ENCODE data around the gene NPY4R.
"Not testable (repeated sequence)": the region's sequence is repeated elsewhere in the genome, so short reads cannot be mapped to it uniquely, and the experiment has no call there.

Gene NPY4R, protein sequence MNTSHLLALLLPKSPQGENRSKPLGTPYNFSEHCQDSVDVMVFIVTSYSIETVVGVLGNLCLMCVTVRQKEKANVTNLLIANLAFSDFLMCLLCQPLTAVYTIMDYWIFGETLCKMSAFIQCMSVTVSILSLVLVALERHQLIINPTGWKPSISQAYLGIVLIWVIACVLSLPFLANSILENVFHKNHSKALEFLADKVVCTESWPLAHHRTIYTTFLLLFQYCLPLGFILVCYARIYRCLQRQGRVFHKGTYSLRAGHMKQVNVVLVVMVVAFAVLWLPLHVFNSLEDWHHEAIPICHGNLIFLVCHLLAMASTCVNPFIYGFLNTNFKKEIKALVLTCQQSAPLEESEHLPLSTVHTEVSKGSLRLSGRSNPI

DNA sequence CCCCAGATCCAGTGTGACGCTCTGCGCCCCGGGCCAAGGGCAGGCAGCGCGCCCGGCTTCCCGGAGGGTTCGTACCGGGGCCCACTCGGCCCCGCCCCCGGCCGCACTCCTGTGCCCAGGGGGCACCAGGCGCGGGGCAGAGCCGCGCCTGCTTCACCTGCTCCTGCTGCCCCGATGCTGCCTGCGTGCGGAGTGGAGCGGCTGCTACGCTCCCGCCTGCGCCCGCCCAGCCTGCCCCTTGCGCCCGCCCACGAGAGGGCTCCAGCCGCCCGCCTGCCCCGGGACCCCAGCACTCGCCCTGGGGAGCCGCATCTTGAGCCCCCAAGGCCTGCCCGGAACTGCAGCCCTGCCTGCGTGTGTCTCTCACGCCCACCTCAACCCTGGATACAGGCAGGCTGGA is at the start of gene NPY4R:
Gene NPY4R (minus strand): TSS at position 194 of the 400 bp plus-strand sequence. CDS start 3,323 bp downstream, outside the sequence.
- H3K4me1 Mint-ChIP-seq; H3K36me3 Mint-ChIP-seq; H3K4me3 Mint-ChIP-seq; H3K27ac Mint-ChIP-seq; DNase-seq (ENCODE audit: low spot score in 2 of 2); ATAC-seq (ENCODE audit: low read depth); H3K27me3 Mint-ChIP-seq; H3K9me3 Mint-ChIP-seq: not testable (repeated sequence)

DNA sequence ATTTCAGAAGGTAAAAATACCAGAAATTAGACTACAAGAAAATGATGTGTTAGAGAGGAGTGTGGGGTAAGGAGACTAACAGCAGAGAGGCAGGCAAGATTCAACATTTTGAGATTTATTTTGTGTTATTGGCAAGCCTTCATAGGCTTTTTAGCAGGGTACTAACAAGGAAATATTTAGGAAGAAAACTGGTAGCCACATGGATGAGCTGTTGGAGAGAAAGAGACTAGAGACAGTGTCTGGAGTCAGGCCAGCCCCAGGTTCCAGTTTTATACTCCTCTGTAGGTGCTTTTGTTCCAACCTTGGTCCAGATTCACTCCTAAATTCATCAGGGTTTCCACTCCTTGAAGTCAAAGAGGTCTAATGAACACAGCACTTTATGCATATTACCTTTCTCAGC is 49.6 kb upstream of the NPY4R start:
- Mint-ChIP-seq H3K27me3 (no peaks in the 10 kb centered on the region), H3K4me3 (no peak overlapping the region), H3K9me3 (no peaks in the 10 kb centered on the region), H3K4me1 (no peaks in the 10 kb centered on the region), H3K27ac (no peak overlapping the region), H3K36me3 (no peaks in the 10 kb centered on the region)
- no peak for ATAC-seq (ENCODE audit: low read depth)
- no peak for DNase-seq (ENCODE audit: low spot score in 2 of 2)

DNA sequence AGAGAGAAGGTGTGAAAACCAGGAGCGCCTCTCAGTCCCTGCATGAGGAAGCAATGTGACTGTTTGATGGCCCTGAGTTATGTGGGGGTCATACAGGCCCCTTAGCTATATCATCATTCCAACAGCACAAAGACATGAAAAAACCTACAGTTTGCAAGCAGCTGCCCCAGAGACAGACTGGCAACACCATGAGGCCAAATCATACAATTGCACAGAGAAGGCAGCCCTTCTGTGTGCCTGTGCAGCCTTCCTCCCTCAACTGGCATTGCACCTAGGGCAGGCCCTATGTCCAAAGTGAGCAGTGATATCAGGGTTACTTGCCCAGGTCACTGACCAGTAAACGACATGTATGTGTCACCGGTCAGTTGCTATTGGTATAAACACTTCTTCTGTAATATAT is 49.1 kb upstream of the NPY4R start:
- no peaks in the 10 kb centered on the region for H3K36me3 Mint-ChIP-seq
- no peaks in the 10 kb centered on the region for H3K27me3 Mint-ChIP-seq
- H3K4me1 Mint-ChIP-seq = no peaks in the 10 kb centered on the region
- no peaks in the 10 kb centered on the region for H3K9me3 Mint-ChIP-seq
- no peak for DNase-seq (ENCODE audit: low spot score in 2 of 2)
- no peak for ATAC-seq (ENCODE audit: low read depth)
- no peak overlapping the region for H3K27ac Mint-ChIP-seq
- H3K4me3 Mint-ChIP-seq = no peak overlapping the region

DNA sequence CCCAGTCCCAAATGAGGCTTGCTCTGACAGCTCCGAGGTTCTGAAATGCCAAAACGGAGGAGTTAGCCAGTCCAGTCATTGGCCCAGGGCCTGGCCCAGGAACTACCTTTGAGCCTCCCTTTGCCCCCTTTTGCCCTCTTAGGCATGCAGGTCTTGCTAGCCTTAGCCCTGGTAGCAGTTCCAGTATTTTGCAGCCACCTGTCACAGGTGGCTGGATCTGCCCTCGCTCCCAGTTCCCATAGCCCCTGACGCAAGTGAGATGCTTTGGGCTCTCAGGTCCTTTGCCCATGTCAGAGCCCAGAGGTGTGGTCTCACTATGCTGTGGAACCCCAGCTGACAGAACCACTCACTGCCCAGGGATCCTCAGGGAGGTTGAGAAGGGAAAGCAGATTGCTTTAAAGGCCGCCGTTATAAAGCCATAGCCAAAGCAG is 48.7 kb upstream of the NPY4R start:
- DNase-seq (ENCODE audit: low spot score in 2 of 2) (no peak), ATAC-seq (ENCODE audit: low read depth) (no peak)
- Mint-ChIP-seq H3K36me3 (no peaks in the 10 kb centered on the region), H3K9me3 (no peaks in the 10 kb centered on the region), H3K4me1 (no peaks in the 10 kb centered on the region), H3K27me3 (no peaks in the 10 kb centered on the region), H3K4me3 (no peak overlapping the region), H3K27ac (no peak overlapping the region)

DNA sequence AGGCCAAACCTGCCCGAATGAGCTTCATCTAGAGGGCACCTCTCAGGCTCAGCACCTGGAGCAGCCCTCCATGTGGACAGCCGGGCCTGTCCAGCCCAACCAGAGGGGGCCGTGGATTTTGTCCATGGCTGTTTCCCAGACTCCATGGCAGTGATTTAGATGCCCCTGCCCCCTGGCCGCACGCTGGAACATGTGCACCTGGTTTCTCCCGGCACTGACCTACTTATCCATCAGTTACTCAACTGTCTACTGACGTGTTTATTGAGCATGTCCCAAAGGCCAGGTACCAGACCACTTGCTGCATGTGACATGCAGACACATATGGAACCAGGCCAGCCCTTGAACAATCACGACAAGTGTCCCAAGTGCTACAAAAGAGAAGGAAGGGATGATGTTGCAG is 47.6 kb upstream of the NPY4R start:
- H3K27ac Mint-ChIP-seq; ATAC-seq (ENCODE audit: low read depth); H3K4me1 Mint-ChIP-seq: not testable (repeated sequence)

DNA sequence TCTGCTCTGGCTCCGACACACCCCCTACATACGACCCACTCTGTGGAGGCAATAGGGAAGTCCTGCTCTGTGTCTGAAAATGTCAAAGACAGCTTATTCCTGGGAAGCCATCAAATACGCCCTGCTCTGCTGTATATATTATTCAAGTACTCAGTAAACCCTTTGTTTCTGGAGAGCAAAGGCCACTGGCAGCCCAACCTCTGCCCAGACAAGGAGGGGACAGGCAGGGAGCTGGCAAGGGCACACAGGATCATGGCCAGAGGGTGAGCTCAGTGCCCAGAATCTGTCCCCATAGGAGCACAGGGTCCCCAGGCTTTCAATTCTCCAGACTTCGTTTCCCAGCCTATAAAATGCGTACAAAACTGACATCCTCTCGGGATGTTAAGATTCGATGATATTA is 47.0 kb upstream of the NPY4R start:
- H3K36me3 Mint-ChIP-seq; H3K4me1 Mint-ChIP-seq; H3K27me3 Mint-ChIP-seq; H3K4me3 Mint-ChIP-seq; ATAC-seq (ENCODE audit: low read depth); H3K27ac Mint-ChIP-seq; H3K9me3 Mint-ChIP-seq; DNase-seq (ENCODE audit: low spot score in 2 of 2): not testable (repeated sequence)

More for the DNA sequence above, 47.6 kb upstream of the NPY4R start:
- H3K27me3 Mint-ChIP-seq; DNase-seq (ENCODE audit: low spot score in 2 of 2); H3K9me3 Mint-ChIP-seq; H3K4me3 Mint-ChIP-seq; H3K36me3 Mint-ChIP-seq: not testable (repeated sequence)

DNA sequence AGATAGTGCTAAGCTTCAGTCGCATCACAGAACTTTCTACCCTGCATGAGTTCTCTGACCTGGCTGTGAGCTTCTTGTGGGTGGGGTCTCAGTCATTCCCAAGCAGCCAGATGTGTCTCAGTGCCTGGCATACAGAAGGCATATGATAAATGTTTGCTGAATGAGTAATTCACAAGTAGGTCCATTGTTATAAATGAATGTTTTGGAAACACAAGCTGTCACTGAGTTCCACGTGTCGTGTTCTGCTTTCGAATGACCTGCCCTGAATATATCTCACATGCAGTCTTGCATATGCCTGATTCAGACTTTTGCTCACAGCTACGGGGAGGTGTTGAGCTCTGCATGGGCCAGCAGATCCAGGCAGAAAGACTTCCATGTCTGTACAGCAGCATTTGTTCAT is 46.2 kb upstream of the NPY4R start:
- H3K27ac Mint-ChIP-seq; H3K27me3 Mint-ChIP-seq; ATAC-seq (ENCODE audit: low read depth); DNase-seq (ENCODE audit: low spot score in 2 of 2); H3K4me3 Mint-ChIP-seq; H3K4me1 Mint-ChIP-seq; H3K36me3 Mint-ChIP-seq; H3K9me3 Mint-ChIP-seq: not testable (repeated sequence)

DNA sequence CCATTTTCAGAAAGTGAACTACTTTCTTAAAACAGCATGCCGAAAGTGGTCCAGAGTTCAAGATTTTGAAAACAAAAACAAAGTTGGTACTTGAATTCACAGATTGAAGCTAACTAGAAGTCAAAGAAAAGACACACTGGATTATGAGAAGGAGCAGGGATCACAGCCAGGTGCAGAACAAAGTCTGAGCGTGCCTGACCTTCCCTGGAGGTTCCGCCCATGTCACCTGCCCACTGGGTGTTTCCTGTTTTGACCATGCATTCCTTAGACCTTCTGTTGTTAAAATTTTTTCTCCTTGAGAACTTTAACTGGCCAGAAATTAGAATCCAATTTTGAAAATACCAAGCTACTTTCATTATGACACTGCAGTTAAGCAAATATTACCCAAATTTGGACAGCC is 34.2 kb upstream of the NPY4R start:
- H3K9me3 Mint-ChIP-seq; H3K27me3 Mint-ChIP-seq; ATAC-seq (ENCODE audit: low read depth); H3K4me3 Mint-ChIP-seq; H3K4me1 Mint-ChIP-seq; H3K27ac Mint-ChIP-seq; H3K36me3 Mint-ChIP-seq; DNase-seq (ENCODE audit: low spot score in 2 of 2): not testable (repeated sequence)

DNA sequence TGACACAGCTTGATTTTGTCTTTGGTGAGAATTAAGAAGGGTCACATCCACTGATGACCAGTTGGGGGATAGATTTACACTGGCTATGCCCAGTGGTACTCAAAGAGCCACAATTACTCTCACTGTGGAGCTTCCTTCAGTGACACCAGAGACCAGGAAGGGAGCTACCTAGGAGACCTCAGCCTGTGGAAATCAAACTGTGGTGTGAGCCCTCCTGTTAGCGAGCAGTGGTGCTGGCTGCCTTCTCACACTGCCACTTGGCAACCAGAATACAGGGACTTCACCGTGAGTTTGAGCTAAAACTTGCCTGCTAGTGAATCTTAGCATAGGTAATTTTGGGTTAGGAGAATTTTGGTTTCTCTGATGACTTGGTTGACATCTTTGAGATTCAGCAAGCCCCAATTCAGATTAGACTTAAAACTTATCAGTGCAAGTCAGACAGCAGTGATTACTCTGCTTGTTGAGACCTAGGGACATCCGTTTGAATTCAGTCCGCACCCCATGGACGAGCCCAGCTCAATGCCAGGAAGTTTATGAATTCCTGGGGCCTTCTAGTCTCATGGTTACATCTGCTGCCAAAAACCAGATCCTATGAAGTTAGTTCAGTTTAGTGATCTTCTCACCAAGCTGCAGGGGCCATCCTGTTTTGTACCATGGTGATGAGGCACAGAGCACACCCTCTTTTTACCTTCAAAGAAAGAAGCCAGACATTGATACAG is 33.4 kb upstream of the NPY4R start:
- not testable (repeated sequence) for H3K4me1 Mint-ChIP-seq; ATAC-seq (ENCODE audit: low read depth)

DNA sequence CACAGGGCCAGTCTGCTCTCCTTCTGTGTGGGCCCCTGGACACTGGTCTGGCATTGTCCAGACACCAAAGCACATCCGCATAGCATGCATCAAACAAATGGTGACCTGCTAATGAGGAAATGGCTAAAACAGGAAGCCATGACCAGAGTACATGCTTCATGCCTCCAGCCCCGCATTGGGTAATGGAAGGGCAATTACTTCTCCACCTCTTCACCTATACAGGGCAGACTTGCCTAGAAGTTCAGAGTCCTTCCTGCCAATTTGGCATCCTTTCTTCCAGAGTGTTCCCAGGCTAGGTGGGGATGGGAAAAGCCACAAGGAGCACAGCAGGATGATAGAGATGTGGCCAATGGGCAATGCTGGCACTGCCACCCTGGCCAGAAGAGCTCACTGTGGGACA is 32.1 kb upstream of the NPY4R start:
- H3K9me3 Mint-ChIP-seq; H3K4me3 Mint-ChIP-seq; H3K36me3 Mint-ChIP-seq; DNase-seq (ENCODE audit: low spot score in 2 of 2); H3K27me3 Mint-ChIP-seq; H3K4me1 Mint-ChIP-seq; H3K27ac Mint-ChIP-seq; ATAC-seq (ENCODE audit: low read depth): not testable (repeated sequence)

More for the DNA sequence above, 33.4 kb upstream of the NPY4R start:
- not testable (repeated sequence) for H3K36me3 Mint-ChIP-seq; H3K27me3 Mint-ChIP-seq; H3K9me3 Mint-ChIP-seq; H3K4me3 Mint-ChIP-seq; DNase-seq (ENCODE audit: low spot score in 2 of 2); H3K27ac Mint-ChIP-seq

DNA sequence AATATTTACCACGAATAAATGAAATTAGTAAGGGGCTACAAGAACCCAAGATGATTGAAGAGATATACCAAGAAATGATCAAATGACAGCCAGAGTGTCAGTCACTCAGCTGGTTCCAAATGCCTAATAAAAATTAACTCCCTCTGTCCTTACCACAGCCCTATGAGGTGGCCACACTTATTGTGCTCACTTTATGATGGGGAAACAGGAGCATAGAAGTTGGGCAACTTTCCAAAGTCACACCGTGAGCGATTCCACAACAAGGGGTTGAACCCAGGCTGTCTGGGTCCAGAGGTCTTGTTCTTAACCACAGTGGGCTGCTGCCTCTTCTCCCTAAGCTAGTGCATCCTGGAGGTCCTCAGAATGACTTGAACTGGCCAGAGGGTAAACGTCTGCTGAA is 31.6 kb upstream of the NPY4R start:
- not testable (repeated sequence) for H3K27ac Mint-ChIP-seq; H3K4me1 Mint-ChIP-seq; H3K9me3 Mint-ChIP-seq; DNase-seq (ENCODE audit: low spot score in 2 of 2); H3K36me3 Mint-ChIP-seq; H3K4me3 Mint-ChIP-seq; H3K27me3 Mint-ChIP-seq; ATAC-seq (ENCODE audit: low read depth)

DNA sequence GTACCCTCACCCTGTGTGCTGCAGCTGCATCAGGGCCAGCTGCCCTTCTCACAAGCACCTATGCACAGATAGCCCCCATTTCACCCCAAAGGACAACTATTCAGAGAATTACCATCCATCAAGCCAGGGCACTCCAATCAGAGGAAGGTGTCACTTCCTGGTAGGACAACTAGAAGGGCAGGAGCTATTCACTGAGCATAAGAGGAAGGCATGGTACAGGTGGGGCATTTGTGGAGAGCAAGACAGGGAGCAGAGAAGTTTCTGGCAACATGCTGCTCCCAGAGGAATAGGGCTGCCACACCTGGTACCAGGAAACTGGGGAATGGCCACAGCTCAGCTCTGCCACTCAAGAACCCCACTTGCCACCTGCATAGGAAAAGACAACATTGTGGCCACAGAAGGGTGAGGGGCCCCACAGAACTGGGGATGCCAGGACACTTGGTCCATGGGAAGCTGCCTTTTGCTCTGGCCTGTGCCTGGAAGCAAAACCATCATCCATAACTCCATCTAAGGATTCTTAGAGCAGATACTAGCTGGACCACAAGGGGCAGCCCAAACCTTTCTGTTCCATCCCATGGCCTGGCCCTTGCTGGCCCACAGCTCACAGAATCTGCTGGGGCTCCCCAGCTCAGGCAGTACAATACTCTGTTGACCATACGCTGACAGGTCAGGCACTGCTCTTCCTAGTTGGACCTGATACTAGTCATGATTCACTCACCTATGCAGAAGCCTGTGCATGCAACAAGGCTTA is 25.8 kb upstream of the NPY4R start:
- H3K9me3 Mint-ChIP-seq; H3K4me3 Mint-ChIP-seq; H3K4me1 Mint-ChIP-seq; H3K27ac Mint-ChIP-seq; DNase-seq (ENCODE audit: low spot score in 2 of 2); H3K27me3 Mint-ChIP-seq; ATAC-seq (ENCODE audit: low read depth); H3K36me3 Mint-ChIP-seq: not testable (repeated sequence)

DNA sequence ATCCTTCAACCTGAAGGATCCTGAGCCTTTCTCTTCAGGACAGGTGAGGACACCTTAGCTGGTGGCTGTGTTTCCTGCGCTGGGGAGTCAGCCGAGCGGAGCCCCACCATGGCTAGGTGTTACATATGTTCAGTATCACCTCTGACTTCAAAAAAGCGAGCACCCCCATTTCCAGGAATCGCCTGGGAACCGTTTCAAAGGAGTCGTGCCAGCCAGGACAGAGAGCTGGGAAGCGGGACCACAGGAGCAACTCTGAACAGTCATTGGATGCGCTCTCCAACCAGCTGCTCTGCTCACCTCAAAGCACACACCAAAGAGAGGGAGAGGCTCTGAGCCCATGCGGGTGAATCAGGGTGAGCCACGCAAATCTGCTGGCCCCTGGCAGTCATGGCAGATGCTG is 24.5 kb upstream of the NPY4R start:
- ATAC-seq (ENCODE audit: low read depth); H3K9me3 Mint-ChIP-seq; H3K4me3 Mint-ChIP-seq; H3K36me3 Mint-ChIP-seq; DNase-seq (ENCODE audit: low spot score in 2 of 2); H3K27me3 Mint-ChIP-seq; H3K27ac Mint-ChIP-seq; H3K4me1 Mint-ChIP-seq: not testable (repeated sequence)

DNA sequence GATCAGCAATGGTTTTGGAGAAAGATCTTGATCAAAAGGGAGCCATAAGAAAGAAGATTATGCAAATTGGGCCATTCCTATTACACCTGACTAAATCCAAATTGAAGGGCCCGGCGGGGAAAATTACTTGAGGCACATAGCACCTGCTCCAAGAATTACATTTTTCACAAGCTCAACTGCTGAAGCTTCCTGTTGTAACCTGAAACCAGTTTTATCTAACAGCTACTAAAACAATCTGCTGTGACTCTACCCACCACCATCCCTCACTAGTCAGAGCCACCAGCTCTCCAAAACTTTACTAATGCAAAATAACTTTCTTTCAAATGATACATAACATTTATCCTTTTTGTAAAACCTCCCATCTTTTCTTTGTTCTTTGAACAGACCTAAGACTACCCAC is 20.7 kb upstream of the NPY4R start:
- not testable (repeated sequence) for H3K9me3 Mint-ChIP-seq; DNase-seq (ENCODE audit: low spot score in 2 of 2); H3K4me1 Mint-ChIP-seq; H3K4me3 Mint-ChIP-seq; ATAC-seq (ENCODE audit: low read depth); H3K27ac Mint-ChIP-seq; H3K27me3 Mint-ChIP-seq; H3K36me3 Mint-ChIP-seq

Data from memory B cell (primary cell).